Muscle of back (tissue), 11 donors: ENCODE data around the gene CD27. TPM values are rescaled to one million over a fixed set of nuclear protein-coding genes. Genes with fewer than 3 reads are reported as not detected.
"Not testable (repeated sequence)": the region's sequence is repeated elsewhere in the genome, so short reads cannot be mapped to it uniquely, and the experiment has no call there.

ENCODE experiments used
- DNase-seq, 3 donors: peaks; one replicate each; pipeline versions ENCODE4 v3.0.0 to v3.0.0-alpha.2; 2013
- polyA plus RNA-seq, 10 donors: library from polyadenylated mRNA; unstranded; fragments of 120-200 nt; gene quantifications; one replicate each; pipeline ENCODE4 v1.2.1, GENCODE V29; 2013; ENCODE audit not compliant: insufficient read length in 10 of 10

CD27 gene
- polyA plus RNA-seq, 10 donors = 0.34 to 5.9 (median 0.86) TPM

GRCh38 chr12:6488240-6488639 is 43.5 kb downstream of the CD27 start:
- no peak for DNase-seq

- DNase-seq = no peak
Measured at GRCh38 chr12:6489449-6489848, 44.7 kb downstream of the CD27 start.

GRCh38 chr12:6490673-6491072 is 45.9 kb downstream of the CD27 start:
- not testable (repeated sequence) for DNase-seq

GRCh38 chr12:6492838-6493496 is 48.2 kb downstream of the CD27 start, which contains the start of gene MRPL51:
TSS of gene MRPL51 (minus strand) at chr12:6493262. CDS start at chr12:6493136, 126 bp downstream.
- DNase-seq = peak; percentile 96 to 97 (median 96)

GRCh38 chr12:6493497-6494257 is 48.9 kb downstream of the CD27 start, which contains the start of gene NCAPD2:
TSS of gene NCAPD2 (plus strand) at chr12:6494102. CDS start at chr12:6495099, 997 bp downstream.
- peak; percentile 95 to 98 (median 96) for DNase-seq

GRCh38 chr12:6494258-6494743 is 49.5 kb downstream of the CD27 start:
- DNase-seq = no peak

GRCh38 chr12:6494968-6495367 is 50.2 kb downstream of the CD27 start:
- no peak for DNase-seq

- DNase-seq = not testable (repeated sequence)
Measured at GRCh38 chr12:6497291-6497690, 52.5 kb downstream of the CD27 start.

- no peak for DNase-seq
Measured at GRCh38 chr12:6500466-6500865, 55.7 kb downstream of the CD27 start.

Other genes with a start within 250 kb of the CD27 start
- gene CD9, start 244.6 kb upstream of the CD27 start, polyA plus RNA-seq = 100 to 1,000 TPM in 1 of 10 donors, 10 to 100 TPM in 9; 48.6 to 102 (median 70.8) TPM
- 1 to 10 TPM in 4 of 10 donors, under 1 TPM in 6; 0.10 to 2.5 (median 0.88) TPM for gene PLEKHG6, start 134.3 kb upstream of the CD27 start, polyA plus RNA-seq
- gene TNFRSF1A, start 102.9 kb upstream of the CD27 start, polyA plus RNA-seq = 10 to 100 TPM; 55.2 to 91.6 (median 67.5) TPM
- 1 to 10 TPM in 1 of 10 donors, under 1 TPM in 5, not detected in 4; 0.36 to 1.2 (median 0.40) TPM for gene SCNN1A, start 69.4 kb upstream of the CD27 start, polyA plus RNA-seq
- 10 to 100 TPM; 28.5 to 44.4 (median 35.7) TPM for gene LTBR, start 60.8 kb upstream of the CD27 start, polyA plus RNA-seq
- 10 to 100 TPM in 3 of 10 donors, 1 to 10 TPM in 7; 5.4 to 11.6 (median 9.0) TPM for gene TAPBPL, start 7.1 kb downstream of the CD27 start, polyA plus RNA-seq
- gene VAMP1, start 25.7 kb downstream of the CD27 start, polyA plus RNA-seq = 10 to 100 TPM in 4 of 10 donors, 1 to 10 TPM in 6; 6.6 to 18.1 (median 9.0) TPM
- gene MRPL51, start 48.3 kb downstream of the CD27 start, polyA plus RNA-seq = 100 to 1,000 TPM; 117 to 156 (median 137) TPM
- 10 to 100 TPM; 28.4 to 52.4 (median 37.9) TPM for gene NCAPD2, start 49.1 kb downstream of the CD27 start, polyA plus RNA-seq
- 1,000 to 10,000 TPM; 2,765 to 4,884 (median 4,736) TPM for gene GAPDH, start 89.6 kb downstream of the CD27 start, polyA plus RNA-seq
- gene IFFO1, start 111.1 kb downstream of the CD27 start, polyA plus RNA-seq = 10 to 100 TPM; 19.8 to 37.0 (median 30.3) TPM
- gene NOP2, start 123.3 kb downstream of the CD27 start, polyA plus RNA-seq = 10 to 100 TPM; 18.6 to 26.9 (median 23.8) TPM
- 100 to 1,000 TPM; 125 to 170 (median 147) TPM for gene CHD4, start 162.4 kb downstream of the CD27 start, polyA plus RNA-seq
- gene LPAR5, start 191.0 kb downstream of the CD27 start, polyA plus RNA-seq = 1 to 10 TPM in 9 of 10 donors, under 1 TPM in 1; 0.99 to 2.3 (median 1.5) TPM
- gene ACRBP, start 202.5 kb downstream of the CD27 start, polyA plus RNA-seq = 1 to 10 TPM; 2.1 to 3.8 (median 2.5) TPM
- 10 to 100 TPM; 43.7 to 54.1 (median 48.9) TPM for gene ING4, start 218.2 kb downstream of the CD27 start, polyA plus RNA-seq
- 10 to 100 TPM; 40.6 to 62.3 (median 47.0) TPM for gene ZNF384, start 244.4 kb downstream of the CD27 start, polyA plus RNA-seq